ENCODE data around the gene OR6C76.
"Not testable (repeated sequence)": the region's sequence is repeated elsewhere in the genome, so short reads cannot be mapped to it uniquely, and the experiment has no call there.

- TF ChIP-seq POLR2AphosphoS5 (IDR thresholded peaks at IDR 0.05; ENCODE audit: low read depth, low read length); POLR2A (IDR thresholded peaks at IDR 0.05; ENCODE audit: low read depth, low read length); TAF1 (IDR thresholded peaks at IDR 0.05; ENCODE audit: low read depth, low read length); PAX5 (IDR thresholded peaks at IDR 0.05; ENCODE audit: insufficient read depth, low read length, severe bottlenecking); POU2F2 (IDR thresholded peaks at IDR 0.05; ENCODE audit: low read depth, low read length); SPI1 (IDR thresholded peaks at IDR 0.05; ENCODE audit: low read depth, low read length): not testable (repeated sequence)
These were observed 15.2 kb downstream of the OR6C76 start for GRCh38 chr12:55441233-55441632.
